ENCODE measurements around the gene PTPRT.

Gene PTPRT

DNA sequence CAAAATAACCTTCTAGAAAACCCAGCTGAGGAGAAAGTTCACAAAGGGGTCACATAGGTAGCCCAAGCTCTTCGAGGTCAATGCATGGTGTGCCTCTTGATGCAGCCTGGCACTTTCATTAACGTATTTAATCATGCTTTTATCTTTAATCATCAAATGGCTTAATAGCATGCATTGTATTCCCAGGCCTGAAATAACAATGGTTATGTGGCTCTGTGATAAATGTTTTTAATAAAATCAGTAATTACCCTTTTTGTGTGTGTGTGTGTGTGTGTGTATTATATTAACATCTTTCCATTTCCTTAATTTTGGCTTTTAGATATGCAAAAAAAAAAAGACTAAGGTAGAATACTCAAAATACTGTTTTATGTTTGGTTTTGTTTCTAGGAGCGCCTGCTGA lies 681.8 kb downstream of the PTPRT start:
- Histone ChIP-seq H4K8ac (ENCODE audit: low read length) (no peak overlapping the region), H3K9me3 (ENCODE audit: control insufficient read depth, low read length) (peaks cover 4% of the 10 kb centered on the region), H4K91ac (ENCODE audit: low read length) (no peak overlapping the region), H3K27me3 (ENCODE audit: control insufficient read depth in 1 of 2, insufficient read depth in 1 of 2, low read length in 2 of 2) (no peaks in the 10 kb centered on the region), H3K4ac (ENCODE audit: low read depth in 1 of 2, low read length in 2 of 2) (no peak overlapping the region), H3K9ac (ENCODE audit: low read length) (no peak overlapping the region), H3K79me1 (replicated peaks; ENCODE audit: low read length, poor library complexity, severe bottlenecking) (no peaks in the 10 kb centered on the region), H2AFZ (ENCODE audit: low read depth, low read length) (no peak overlapping the region), H3K23ac (ENCODE audit: low read length in 2 of 2) (no peak overlapping the region), H3K4me1 (ENCODE audit: control insufficient read depth, insufficient read depth, low read depth, low read length) (no peaks in the 10 kb centered on the region), H3K14ac (ENCODE audit: low read length in 2 of 2) (no peak overlapping the region), H2BK120ac (ENCODE audit: low read depth, low read length) (no peak overlapping the region), H3K27ac (ENCODE audit: low read length, poor library complexity, severe bottlenecking) (no peak overlapping the region), H3K36me3 (ENCODE audit: control insufficient read depth in 1 of 2, insufficient read depth in 2 of 2, low read depth in 1 of 2, low read length in 2 of 2) (no peaks in the 10 kb centered on the region), H2BK5ac (ENCODE audit: low read depth, low read length, poor library complexity, severe bottlenecking) (no peak overlapping the region), H2AK5ac (ENCODE audit: low read length, severe bottlenecking) (no peak overlapping the region), H3K4me3 (ENCODE audit: insufficient read depth in 1 of 2, low read depth in 1 of 2, low read length in 2 of 2) (no peak overlapping the region), H3K18ac (ENCODE audit: low read depth in 1 of 2, low read length in 2 of 2) (no peak overlapping the region), H2BK15ac (ENCODE audit: low read depth, poor library complexity, severe bottlenecking) (no peak overlapping the region), H3K4me2 (ENCODE audit: low read length, poor library complexity, severe bottlenecking) (no peak overlapping the region), H2BK12ac (ENCODE audit: low read length in 2 of 2) (no peak overlapping the region)
- DNase-seq, result no peak
- 76% methylated on average over 2 of the region's 3 CpGs for WGBS

DNA sequence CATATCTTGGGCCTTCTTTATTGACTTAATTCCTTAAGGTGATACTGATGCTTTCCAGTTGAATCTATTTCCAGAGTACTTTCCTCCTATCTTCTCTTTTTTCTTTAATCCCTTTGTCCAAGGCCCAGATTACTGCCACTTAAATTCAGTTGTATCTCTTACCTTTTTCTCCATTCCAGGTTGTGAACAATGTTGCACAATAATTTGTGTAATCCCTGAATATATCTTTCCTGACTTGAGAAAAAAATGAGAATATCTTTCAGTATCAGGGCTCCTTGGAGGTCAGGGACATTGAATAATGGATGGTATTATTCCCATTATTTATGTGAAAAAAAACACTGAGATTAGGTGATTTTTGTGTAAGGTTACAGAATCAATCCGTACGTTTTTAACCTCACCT lies 683.3 kb downstream of the PTPRT start:
- H3K4ac ChIP-seq (ENCODE audit: low read depth in 1 of 2, low read length in 2 of 2), result no peak overlapping the region
- H3K23ac ChIP-seq (ENCODE audit: low read length in 2 of 2), result no peak overlapping the region
- H3K9ac ChIP-seq (ENCODE audit: low read length), result no peak overlapping the region
- no peak overlapping the region for H3K4me3 ChIP-seq (ENCODE audit: insufficient read depth in 1 of 2, low read depth in 1 of 2, low read length in 2 of 2)
- no peak overlapping the region for H3K18ac ChIP-seq (ENCODE audit: low read depth in 1 of 2, low read length in 2 of 2)
- no peaks in the 10 kb centered on the region for H3K79me1 ChIP-seq (replicated peaks; ENCODE audit: low read length, poor library complexity, severe bottlenecking)
- no peak overlapping the region for H2AFZ ChIP-seq (ENCODE audit: low read depth, low read length)
- no peaks in the 10 kb centered on the region for H3K36me3 ChIP-seq (ENCODE audit: control insufficient read depth in 1 of 2, insufficient read depth in 2 of 2, low read depth in 1 of 2, low read length in 2 of 2)
- H4K91ac ChIP-seq (ENCODE audit: low read length), result no peak overlapping the region
- H2BK12ac ChIP-seq (ENCODE audit: low read length in 2 of 2), result no peak overlapping the region
- no peaks in the 10 kb centered on the region for H3K4me1 ChIP-seq (ENCODE audit: control insufficient read depth, insufficient read depth, low read depth, low read length)
- H3K27me3 ChIP-seq (ENCODE audit: control insufficient read depth in 1 of 2, insufficient read depth in 1 of 2, low read length in 2 of 2), result no peaks in the 10 kb centered on the region
- no peak overlapping the region for H2AK5ac ChIP-seq (ENCODE audit: low read length, severe bottlenecking)
- H2BK15ac ChIP-seq (ENCODE audit: low read depth, poor library complexity, severe bottlenecking), result no peak overlapping the region
- 70% methylated on average over 2 of the region's 2 CpGs for WGBS
- peaks cover 4% of the 10 kb centered on the region for H3K9me3 ChIP-seq (ENCODE audit: control insufficient read depth, low read length)
- no peak overlapping the region for H3K4me2 ChIP-seq (ENCODE audit: low read length, poor library complexity, severe bottlenecking)
- H2BK120ac ChIP-seq (ENCODE audit: low read depth, low read length), result no peak overlapping the region
- H3K27ac ChIP-seq (ENCODE audit: low read length, poor library complexity, severe bottlenecking), result no peak overlapping the region
- no peak overlapping the region for H2BK5ac ChIP-seq (ENCODE audit: low read depth, low read length, poor library complexity, severe bottlenecking)
- no peak overlapping the region for H4K8ac ChIP-seq (ENCODE audit: low read length)
- H3K14ac ChIP-seq (ENCODE audit: low read length in 2 of 2), result no peak overlapping the region
- DNase-seq, result no peak

DNA sequence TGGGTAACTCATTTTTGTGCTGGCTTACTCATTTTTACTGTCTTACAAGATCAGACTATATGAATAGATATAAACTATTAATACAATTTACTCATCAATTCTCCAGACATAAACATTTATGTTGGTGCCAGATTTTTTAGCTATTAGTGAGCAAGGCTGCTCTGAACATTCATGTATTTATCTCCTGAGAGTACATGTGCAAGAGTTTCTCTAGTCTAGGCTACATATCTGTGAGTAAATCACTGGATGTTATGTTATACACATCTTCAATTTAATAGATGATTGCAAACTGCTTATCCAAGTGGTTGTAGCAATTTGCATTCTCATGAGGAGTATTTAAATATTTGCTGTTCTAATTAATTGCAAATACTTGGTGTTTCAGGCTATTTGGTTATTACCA lies 687.1 kb downstream of the PTPRT start:
- no peak overlapping the region for H3K23ac ChIP-seq (ENCODE audit: low read length in 2 of 2)
- no peak overlapping the region for H3K4ac ChIP-seq (ENCODE audit: low read depth in 1 of 2, low read length in 2 of 2)
- H2BK12ac ChIP-seq (ENCODE audit: low read length in 2 of 2), result no peak overlapping the region
- H3K36me3 ChIP-seq (ENCODE audit: control insufficient read depth in 1 of 2, insufficient read depth in 2 of 2, low read depth in 1 of 2, low read length in 2 of 2), result no peaks in the 10 kb centered on the region
- no peak overlapping the region for H3K4me2 ChIP-seq (ENCODE audit: low read length, poor library complexity, severe bottlenecking)
- H2BK120ac ChIP-seq (ENCODE audit: low read depth, low read length), result no peak overlapping the region
- no peak overlapping the region for H3K4me3 ChIP-seq (ENCODE audit: insufficient read depth in 1 of 2, low read depth in 1 of 2, low read length in 2 of 2)
- H3K9me3 ChIP-seq (ENCODE audit: control insufficient read depth, low read length), result peaks cover 4% of the 10 kb centered on the region
- H2AFZ ChIP-seq (ENCODE audit: low read depth, low read length), result no peak overlapping the region
- no peak overlapping the region for H3K9ac ChIP-seq (ENCODE audit: low read length)
- H2AK5ac ChIP-seq (ENCODE audit: low read length, severe bottlenecking), result no peak overlapping the region
- H3K4me1 ChIP-seq (ENCODE audit: control insufficient read depth, insufficient read depth, low read depth, low read length), result no peaks in the 10 kb centered on the region
- H3K14ac ChIP-seq (ENCODE audit: low read length in 2 of 2), result no peak overlapping the region
- no peak overlapping the region for H3K27ac ChIP-seq (ENCODE audit: low read length, poor library complexity, severe bottlenecking)
- no peak overlapping the region for H2BK15ac ChIP-seq (ENCODE audit: low read depth, poor library complexity, severe bottlenecking)
- no peak overlapping the region for H2BK5ac ChIP-seq (ENCODE audit: low read depth, low read length, poor library complexity, severe bottlenecking)
- no peak overlapping the region for H3K18ac ChIP-seq (ENCODE audit: low read depth in 1 of 2, low read length in 2 of 2)
- H3K27me3 ChIP-seq (ENCODE audit: control insufficient read depth in 1 of 2, insufficient read depth in 1 of 2, low read length in 2 of 2), result no peaks in the 10 kb centered on the region
- H4K8ac ChIP-seq (ENCODE audit: low read length), result no peak overlapping the region
- no peaks in the 10 kb centered on the region for H3K79me1 ChIP-seq (replicated peaks; ENCODE audit: low read length, poor library complexity, severe bottlenecking)
- no peak for DNase-seq
- no peak overlapping the region for H4K91ac ChIP-seq (ENCODE audit: low read length)

DNA sequence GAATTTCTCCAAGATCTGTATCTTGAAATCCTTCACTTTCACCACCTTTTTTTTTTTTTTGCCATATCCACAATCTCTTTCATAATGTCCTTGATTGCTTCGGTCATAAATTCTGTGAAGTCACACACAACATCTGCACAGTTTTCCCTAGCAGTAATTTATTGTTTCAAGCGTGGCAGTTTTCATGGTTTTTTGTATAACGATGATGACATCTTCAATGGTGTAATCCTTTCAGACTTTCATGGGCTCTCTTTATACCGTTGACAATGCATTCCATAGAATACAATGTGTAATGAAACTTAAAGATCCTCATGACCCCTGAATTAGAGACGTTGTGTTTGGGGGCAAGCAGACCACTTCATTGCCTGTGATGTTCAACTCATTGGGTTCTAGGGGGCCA lies 693.1 kb downstream of the PTPRT start:
- Histone ChIP-seq H3K27ac (ENCODE audit: low read length, poor library complexity, severe bottlenecking) (no peak overlapping the region), H3K27me3 (ENCODE audit: control insufficient read depth in 1 of 2, insufficient read depth in 1 of 2, low read length in 2 of 2) (no peaks in the 10 kb centered on the region), H3K4ac (ENCODE audit: low read depth in 1 of 2, low read length in 2 of 2) (no peak overlapping the region), H3K4me3 (ENCODE audit: insufficient read depth in 1 of 2, low read depth in 1 of 2, low read length in 2 of 2) (no peak overlapping the region), H3K18ac (ENCODE audit: low read depth in 1 of 2, low read length in 2 of 2) (no peak overlapping the region), H3K23ac (ENCODE audit: low read length in 2 of 2) (no peak overlapping the region), H2AFZ (ENCODE audit: low read depth, low read length) (no peak overlapping the region), H4K91ac (ENCODE audit: low read length) (no peak overlapping the region), H2BK5ac (ENCODE audit: low read depth, low read length, poor library complexity, severe bottlenecking) (no peak overlapping the region), H4K8ac (ENCODE audit: low read length) (no peak overlapping the region), H3K9ac (ENCODE audit: low read length) (no peak overlapping the region), H3K36me3 (ENCODE audit: control insufficient read depth in 1 of 2, insufficient read depth in 2 of 2, low read depth in 1 of 2, low read length in 2 of 2) (no peaks in the 10 kb centered on the region), H3K4me1 (ENCODE audit: control insufficient read depth, insufficient read depth, low read depth, low read length) (no peaks in the 10 kb centered on the region), H2BK15ac (ENCODE audit: low read depth, poor library complexity, severe bottlenecking) (no peak overlapping the region), H3K79me1 (replicated peaks; ENCODE audit: low read length, poor library complexity, severe bottlenecking) (no peaks in the 10 kb centered on the region), H2BK12ac (ENCODE audit: low read length in 2 of 2) (no peak overlapping the region), H3K4me2 (ENCODE audit: low read length, poor library complexity, severe bottlenecking) (no peak overlapping the region), H2BK120ac (ENCODE audit: low read depth, low read length) (no peak overlapping the region), H2AK5ac (ENCODE audit: low read length, severe bottlenecking) (no peak overlapping the region), H3K9me3 (ENCODE audit: control insufficient read depth, low read length) (no peaks in the 10 kb centered on the region), H3K14ac (ENCODE audit: low read length in 2 of 2) (no peak overlapping the region)
- DNase-seq, result no peak
- 74% methylated on average over 5 of the region's 5 CpGs for WGBS
